Fibroblast of villous mesenchyme (primary cell): ENCODE results near the gene RNU1-4. TPM values are rescaled to one million over a fixed set of nuclear protein-coding genes. Genes with fewer than 3 reads are reported as not detected.
"Not testable (repeated sequence)": the region's sequence is repeated elsewhere in the genome, so short reads cannot be mapped to it uniquely, and the experiment has no call there.

Source experiments
- DNase-seq: peaks from one replicate; pipeline ENCODE4 v3.0.0-alpha.2; 2010; ENCODE audit warnings: low read depth
- H3K4me3 ChIP-seq: 2 replicates; pipeline ENCODE4 v1.5.1; 2011; ENCODE audit warnings: low read depth, mild to moderate bottlenecking, low read length
- total RNA-seq: library from RNA; depleted of rRNA; stranded (reverse); fragments of >200 nt; gene quantifications from 2 replicates; pipeline ENCODE4 v1.2.3, GENCODE V29; 2012

Gene RNU1-4
- under 0.01 TPM in 1 of 2 replicates, not detected in the other for total RNA-seq

DNA sequence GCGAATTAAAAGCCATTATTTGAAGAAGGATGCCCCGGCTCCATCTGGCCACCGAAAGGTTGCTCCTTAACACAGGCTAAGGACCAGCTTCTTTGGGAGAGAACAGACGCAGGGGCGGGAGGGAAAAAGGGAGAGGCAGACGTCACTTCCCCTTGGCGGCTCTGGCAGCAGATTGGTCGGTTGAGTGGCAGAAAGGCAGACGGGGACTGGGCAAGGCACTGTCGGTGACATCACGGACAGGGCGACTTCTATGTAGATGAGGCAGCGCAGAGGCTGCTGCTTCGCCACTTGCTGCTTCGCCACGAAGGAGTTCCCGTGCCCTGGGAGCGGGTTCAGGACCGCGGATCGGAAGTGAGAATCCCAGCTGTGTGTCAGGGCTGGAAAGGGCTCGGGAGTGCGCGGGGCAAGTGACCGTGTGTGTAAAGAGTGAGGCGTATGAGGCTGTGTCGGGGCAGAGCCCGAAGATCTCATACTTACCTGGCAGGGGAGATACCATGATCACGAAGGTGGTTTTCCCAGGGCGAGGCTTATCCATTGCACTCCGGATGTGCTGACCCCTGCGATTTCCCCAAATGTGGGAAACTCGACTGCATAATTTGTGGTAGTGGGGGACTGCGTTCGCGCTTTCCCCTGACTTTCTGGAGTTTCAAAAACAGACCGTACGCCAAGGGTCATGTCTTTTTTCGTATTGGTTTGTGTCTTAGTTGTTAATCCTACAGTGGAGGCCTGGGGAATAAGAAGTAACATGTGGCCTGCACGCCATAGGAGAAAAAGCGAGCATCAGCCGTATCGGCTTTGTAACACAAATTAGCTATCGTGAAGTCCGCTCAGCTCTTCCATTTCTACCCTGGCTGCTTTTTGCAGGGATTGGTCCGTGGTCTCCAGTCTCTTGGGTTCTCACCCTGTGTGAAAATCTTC is at the start of gene RNU1-4:
RNU1-4 (plus strand) TSS at position 470 of the 918 bp plus-strand sequence.
- H3K4me3 ChIP-seq, DNase-seq: not testable (repeated sequence)

DNA sequence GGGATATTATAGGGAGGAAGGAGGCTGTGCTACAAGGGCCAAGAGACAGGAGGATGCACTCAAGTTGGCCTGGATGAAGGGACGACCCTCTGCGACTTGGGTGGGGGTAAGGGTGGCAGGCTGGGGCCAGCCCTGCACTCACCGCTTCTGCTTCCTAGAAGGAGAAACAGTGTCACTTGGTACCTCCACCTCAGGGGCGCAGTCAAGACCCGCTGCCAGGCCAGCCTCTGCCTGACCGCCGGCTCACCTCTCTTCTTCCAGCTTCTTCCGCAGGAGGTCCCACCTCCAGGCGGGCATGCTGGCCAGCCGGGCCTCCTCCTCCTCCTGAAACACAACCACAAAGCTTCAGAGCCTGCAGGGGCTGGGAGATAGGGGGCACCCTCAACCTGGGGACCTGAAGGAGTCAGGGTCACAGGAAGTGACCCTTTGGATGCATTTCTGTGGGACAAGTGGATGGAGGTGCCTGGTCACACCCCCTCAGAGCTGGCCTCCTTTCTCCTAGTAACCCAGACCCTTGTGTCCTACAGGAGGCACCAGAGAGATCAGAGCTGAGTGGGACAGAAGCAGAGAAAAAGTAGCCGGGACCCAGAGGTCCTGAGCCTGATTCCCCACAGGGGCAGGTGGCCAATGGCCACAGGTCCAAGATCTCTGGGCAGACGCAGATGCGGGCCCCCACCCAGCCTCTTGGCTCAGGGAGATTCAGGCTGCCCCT is 49.2 kb upstream of the RNU1-4 start:
- not testable (repeated sequence) for DNase-seq, H3K4me3 ChIP-seq

DNA sequence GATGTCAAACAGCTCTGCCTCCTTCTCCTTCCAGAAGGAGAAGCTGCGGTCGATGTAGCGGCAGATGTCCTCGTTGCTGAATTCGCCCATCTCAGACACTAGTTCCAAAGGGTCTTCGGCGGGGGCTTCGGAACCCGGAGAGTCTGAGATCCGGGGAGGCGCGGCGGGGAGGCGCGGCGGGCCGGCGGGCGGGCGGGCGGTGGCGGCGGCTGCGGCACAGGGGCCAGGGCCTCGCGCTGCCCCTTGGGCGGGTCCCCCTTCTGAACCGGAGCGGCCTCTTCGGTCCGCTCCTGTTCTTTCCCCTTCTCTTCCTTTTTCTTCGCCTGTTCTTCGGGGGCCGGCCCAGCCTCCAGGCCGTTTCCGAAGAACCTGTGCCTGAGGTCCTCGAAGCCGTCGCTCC is 48.0 kb upstream of the RNU1-4 start:
- not testable (repeated sequence) for DNase-seq, H3K4me3 ChIP-seq

DNA sequence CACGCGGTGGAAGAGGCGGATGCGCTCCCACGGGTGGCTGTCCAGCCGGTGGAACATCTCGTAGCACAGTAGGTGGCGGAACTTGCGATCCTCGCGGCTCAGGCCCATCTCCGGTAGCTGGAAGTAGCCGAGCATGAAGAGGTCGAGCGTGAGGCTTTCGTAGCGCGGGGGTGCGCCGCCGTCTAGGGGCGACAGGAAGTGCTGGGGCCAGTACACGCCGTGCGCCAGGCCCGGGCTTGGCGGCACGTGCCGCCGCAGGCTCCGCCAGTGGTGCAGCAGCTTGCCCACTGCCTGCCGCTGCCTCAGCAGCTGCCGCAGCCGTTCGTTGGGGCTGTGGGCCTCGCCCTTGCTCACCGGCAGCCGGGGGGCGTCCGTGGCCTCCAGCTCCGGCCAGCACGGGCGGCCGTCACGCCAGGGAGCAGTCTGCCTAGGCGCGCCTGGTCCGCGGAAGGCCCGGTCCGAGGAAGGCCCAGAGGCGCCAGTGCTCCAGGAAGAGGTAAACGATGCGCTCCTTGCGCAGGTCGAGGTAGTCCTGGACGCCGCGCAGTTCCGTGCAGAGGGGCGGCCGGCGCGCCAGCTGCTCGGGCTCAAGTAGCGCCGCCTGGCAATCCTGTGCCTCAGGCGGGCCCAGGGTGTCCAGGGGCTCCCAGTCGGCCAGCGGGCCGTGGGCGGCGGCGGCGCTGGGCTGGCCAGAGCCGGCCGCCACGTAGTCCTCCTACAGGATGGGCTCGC is 47.4 kb upstream of the RNU1-4 start:
- not testable (repeated sequence) for DNase-seq, H3K4me3 ChIP-seq

DNA sequence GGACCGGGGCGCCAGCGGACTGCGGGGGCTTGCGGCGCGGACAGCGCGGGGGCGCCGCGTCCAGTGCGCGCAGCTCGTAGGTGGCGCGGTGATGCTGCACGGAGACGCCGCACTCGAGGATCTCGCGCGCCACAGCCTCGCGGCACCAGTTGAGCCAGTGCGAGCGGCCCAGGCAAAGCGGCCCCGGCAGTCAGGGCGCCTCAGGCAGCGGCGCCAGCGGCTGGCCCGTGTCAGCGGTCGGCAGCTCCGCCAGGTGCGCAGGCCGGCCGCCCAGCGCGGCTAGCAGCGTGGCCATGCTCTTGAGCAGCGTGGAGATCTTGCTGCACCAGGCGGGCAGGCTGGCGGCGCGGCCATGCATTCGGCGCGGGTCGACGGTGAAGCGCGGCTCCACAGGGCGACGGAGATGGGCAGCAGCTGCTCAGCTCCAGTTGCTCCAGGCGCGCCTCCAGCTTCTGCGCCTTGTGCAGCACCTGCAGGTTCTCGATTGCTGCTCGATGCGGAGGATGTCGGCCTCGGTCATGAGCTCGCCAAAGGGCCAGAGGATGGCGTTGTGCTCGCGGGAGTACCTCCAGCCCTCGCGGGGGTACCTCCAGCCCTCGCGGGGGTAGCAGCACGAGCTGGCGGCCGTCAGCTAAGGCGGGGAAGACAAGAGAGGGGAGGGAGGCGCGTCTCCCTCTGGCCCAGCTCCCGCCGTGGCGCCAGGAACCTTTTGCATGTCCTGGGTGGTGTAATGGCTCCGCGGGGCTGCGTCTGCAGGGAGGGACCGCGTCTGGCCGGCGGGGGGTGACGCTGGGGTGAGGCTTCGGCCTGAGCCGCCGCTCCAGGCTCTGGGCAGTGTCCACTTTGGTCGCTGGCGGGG is 46.6 kb upstream of the RNU1-4 start:
- H3K4me3 ChIP-seq, DNase-seq: not testable (repeated sequence)

DNA sequence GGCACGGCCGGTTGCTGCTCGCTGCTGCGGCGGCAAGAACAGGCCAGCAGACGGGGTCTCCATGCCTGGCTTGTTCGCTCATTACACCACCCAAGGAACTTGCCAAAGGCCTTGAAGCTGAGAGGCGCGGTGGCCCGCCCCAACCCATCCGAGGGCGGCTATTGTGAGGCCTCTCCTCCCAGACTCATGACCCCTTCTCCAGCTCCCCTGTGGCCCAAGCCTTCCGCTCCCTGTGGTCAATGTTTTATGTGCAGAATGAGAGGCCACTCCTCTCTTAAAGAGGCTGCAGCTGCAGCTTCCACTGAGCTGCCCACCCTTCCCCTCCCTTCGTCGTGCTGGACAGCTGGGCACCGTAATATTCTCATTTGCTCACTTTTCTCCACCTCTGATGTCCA is 46.0 kb upstream of the RNU1-4 start:
- H3K4me3 ChIP-seq, DNase-seq: not testable (repeated sequence)

DNA sequence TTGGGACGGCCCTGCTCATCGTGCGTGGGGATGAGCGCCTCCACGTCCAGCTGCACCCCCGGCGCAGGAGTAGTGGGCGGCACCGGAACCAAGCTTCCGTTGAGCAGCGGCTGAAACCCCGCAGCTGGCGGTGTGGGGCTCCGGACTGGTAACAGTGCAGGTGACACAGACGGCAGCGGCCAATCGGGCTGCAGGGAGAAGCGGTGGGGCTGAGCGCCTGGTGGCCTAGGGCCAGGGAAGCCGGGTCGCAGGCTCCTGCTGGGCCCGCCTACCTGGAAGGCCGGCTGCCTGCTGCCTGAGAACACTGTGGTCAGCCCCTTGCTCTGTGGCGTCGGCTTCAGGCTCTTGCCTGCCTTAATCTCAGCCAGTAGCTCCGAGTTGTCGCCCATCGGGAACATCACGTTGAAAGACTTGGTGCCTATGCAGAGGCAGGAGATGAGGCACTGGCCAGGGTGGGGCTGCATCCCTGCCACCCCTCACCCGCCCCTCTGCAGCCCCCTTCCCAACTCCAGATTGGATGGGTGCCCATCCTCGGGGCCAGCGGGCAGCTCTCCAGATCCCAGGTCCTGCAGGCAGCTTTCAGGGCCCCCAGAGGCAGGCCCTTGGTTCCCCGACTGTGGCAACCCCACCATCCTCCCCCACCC is 43.7 kb upstream of the RNU1-4 start:
- not testable (repeated sequence) for H3K4me3 ChIP-seq, DNase-seq

DNA sequence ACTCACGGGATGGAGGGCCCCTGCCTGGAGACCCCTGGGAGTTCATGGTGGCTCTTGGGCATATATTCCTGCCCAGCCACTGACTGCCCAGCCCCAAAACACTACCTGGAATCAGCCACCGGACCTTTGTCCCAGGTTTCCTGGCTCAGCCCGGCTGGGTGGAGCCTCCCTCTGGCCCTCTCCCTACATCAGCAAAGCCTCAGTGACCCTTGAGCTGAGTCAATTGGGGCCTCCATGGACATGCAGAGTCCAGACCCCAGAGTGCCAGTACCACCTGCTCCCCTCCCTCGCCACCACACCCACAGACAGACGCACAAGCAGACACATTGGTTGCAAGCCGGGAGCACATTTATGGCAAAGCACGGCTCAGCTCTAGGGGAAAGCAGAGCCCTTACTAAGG is 43.2 kb upstream of the RNU1-4 start:
- H3K4me3 ChIP-seq, DNase-seq: not testable (repeated sequence)

DNA sequence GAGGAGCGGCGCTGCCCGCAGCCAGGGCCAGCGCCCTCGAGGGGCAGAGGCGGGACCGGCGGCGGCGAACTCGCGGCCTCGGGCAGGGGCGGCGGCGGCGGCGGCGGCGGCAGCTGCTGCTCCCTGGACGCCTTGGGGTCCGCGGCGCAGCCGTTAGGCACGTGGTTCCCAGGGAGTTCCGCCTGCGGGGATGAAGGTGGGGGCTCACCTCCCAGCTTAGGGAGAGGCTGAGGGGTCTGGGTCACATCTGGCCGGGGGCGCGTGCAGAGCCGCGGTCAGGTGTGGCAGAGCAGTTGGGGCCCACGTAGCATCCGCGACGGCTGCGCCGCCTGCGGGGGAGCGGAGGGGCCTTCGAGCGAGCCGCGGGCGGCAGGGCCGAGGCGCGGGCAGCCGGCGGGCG is 40.9 kb upstream of the RNU1-4 start:
- not testable (repeated sequence) for H3K4me3 ChIP-seq, DNase-seq

DNA sequence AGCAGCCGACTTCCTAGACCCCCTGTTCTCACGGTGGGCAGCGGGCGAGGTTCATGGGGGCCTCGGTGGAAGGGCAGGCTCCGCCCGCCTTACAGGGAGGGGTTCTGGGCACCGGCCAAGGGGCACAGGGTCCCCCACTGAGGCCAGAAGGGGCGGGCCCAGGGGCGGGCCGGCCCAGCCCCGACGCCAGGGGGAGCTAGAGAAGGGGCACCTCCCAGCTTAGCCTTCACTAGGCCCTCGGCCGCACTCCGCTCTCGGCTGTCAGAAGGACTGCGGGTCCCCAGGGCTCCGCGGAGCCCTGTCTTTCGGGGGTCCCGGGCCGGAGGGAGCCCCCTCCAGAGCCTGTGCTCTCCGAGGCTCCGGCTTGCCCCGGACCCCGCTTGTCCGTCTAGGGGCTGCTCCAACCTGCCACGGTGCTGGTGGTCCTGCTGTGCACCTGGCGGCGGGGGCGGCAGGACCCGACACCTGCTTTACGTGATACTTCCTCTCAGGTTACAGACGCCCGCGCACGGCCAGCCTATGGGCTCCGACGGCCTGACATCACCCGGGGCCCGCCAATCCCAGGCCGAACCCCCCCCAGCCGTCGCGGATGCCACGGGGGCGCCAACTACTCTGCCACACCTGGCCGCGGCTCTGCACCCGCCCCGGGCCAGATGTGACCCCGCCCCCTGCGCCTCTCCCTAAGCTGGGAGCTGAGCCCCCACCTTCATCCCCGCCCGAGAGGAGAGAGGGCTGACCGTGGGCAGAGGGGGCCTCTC is 40.0 kb upstream of the RNU1-4 start:
- not testable (repeated sequence) for DNase-seq, H3K4me3 ChIP-seq

DNA sequence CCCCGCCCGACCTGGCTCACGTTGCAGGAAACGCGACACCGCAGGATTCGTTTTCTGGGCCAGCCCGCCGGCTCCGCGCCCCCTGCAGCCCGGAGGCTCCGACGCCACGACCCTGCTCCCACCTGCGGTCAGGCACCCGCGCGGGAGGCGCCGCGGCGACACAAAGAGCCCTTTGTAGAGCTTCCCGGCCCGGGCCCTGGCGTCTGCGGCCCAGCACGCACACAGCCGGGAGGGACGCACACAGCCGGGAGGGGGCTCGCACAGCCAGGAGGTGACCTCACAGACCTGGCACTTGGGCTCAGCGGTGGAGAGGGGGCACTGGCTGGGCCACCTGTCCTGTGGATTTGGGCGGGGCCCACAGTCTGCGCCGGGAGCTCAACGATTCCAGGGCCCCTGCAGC is 39.1 kb upstream of the RNU1-4 start:
- DNase-seq, H3K4me3 ChIP-seq: not testable (repeated sequence)

DNA sequence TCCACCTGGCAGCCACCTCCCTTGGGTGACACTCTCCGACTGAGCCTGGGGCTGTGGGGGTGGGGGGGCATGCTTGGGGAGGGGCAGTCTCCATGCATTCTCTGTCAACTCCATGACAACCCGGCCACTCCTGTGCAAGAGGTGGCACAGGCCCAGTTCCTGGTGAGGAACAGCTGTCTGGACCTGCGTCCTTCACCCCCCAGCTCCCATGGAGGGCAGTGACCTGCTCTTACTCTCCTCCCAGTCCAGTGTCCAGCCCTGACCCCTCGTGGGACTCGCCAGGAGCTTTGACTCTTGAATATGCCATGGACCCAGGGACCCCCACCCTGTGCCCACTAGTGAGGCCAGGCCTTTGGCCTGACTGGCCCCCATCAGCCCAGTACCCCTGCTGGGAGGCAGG is 38.0 kb upstream of the RNU1-4 start:
- not testable (repeated sequence) for DNase-seq, H3K4me3 ChIP-seq

DNA sequence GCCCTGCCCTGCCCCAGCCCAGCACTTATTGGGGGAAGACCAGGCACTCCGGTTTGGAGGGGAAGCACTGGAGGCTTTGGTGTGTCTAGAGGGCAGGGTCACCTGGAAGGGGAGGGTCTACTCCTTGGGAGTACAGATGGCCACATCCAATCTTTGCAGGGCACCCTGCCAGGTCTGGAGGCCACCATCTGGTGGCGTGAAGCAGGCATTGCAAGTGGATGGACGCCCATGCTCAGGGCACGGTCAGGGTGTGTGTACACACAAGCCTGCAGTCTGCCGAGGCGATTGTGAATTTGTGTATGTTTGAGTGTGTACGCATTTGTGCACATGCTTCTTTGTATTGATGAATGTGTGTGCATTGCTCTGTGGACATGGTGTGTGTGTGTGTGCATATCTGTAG is 37.2 kb upstream of the RNU1-4 start:
- H3K4me3 ChIP-seq, DNase-seq: not testable (repeated sequence)

DNA sequence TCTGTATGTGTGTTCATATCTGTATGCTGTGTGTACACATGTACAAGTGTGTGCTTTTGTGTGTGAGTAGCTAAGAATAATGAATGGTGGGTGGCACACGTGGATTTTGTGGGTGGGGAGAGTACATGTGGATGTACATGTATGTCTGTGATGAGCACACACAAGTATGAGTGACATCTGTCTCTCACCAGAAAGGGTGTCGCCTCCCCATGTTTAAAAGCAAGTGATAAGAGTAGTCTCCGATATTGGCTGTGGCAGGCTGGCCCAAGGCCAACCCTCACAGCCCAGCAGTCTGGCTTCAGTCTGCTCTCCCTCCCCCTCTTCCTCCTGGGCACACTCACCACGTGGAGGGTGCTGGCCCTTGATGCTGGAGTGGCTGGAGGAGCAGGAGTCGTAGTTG is 36.7 kb upstream of the RNU1-4 start:
- DNase-seq, H3K4me3 ChIP-seq: not testable (repeated sequence)

DNA sequence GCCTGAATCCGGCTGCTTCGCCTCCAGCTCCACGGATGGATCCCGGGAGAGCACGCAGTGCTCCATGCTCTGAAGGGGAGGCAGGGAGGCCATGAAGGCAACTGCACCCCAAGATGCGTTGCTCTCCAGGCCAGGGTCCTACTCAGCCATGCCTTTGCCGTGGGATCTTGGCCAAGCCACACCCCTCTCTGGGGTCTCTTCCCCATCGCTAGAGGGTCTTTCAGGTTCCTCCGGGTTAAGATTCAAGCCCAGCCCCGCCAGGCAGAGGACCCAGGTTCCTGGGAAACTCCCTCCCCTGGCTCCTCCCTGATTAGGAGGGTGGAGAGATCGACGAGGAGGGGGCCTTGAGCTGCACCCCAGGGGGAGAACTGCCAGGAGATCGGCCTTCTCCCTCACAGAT is 36.2 kb upstream of the RNU1-4 start:
- not testable (repeated sequence) for DNase-seq, H3K4me3 ChIP-seq

DNA sequence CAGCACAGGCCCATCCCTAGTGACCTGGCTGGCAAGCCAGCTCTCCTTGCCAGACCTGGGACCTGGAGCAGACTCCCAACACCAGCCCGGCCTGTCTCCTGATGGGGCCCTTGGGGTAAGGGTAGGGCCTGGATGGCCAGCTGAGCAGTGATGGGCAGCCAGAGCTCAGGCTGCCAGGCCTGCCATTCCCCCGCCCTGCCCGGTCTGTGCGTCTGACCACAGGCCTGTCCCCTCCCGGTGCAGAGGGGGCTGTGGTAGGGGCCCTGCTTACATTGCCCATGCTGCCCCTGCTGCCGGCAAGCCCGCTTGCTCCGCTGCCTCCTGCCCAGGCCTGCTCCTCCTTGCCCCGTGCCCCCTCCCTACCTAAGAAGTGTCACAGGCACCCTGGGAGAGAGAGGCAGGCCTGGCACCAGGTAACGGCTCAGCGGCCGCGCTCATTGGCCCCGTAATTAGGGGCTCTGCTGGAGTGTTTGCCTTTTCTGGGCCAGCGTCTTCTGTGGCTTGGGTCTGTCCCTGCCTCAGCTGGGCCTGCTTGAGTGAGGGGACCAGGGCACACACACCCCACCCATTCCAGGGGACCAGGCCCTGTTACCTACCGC is 35.7 kb upstream of the RNU1-4 start:
- not testable (repeated sequence) for DNase-seq, H3K4me3 ChIP-seq

DNA sequence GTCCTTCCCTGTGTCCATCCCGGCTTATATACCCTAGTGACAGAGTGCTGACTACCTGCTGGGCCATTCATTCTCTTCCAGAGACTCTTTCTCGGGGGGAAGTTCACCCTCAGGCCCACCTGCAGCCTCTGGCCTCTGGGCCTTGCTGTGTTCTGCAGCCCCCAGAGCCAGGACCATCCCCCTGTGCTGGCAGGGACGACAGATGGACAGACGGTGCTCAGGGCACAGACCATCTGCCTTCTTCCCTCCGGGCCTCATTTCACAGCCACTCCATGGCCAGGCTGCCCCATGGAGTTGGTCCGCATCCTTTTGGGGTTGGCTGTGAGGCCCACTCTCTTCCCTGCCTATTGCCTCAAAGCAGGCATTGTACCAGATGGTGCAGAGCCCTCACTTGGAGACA is 34.0 kb upstream of the RNU1-4 start:
- DNase-seq, H3K4me3 ChIP-seq: not testable (repeated sequence)
